HepG2 (cell line): ENCODE data around the gene FRMD8. TPM values are rescaled to one million over a fixed set of nuclear protein-coding genes. Genes with fewer than 3 reads are reported as not detected.

Experiments
- DNMT1 ChIP-seq: sonication (generic); formaldehyde crosslinking; IDR thresholded peaks from 2 replicates; pipeline ENCODE4 v1.5.1; 2020; ENCODE audit warnings: mild to moderate bottlenecking, missing genetic modification reagents
- DR1 ChIP-seq: sonication (generic); formaldehyde crosslinking; IDR thresholded peaks from 2 replicates; pipeline ENCODE4 v1.8.0; 2021; ENCODE audit warnings: mild to moderate bottlenecking, missing genetic modification reagents, inconsistent platforms
- GZF1 ChIP-seq: sonication (generic); formaldehyde crosslinking; IDR thresholded peaks from 2 replicates; pipeline ENCODE4 v1.5.1; 2020; ENCODE audit warnings: mild to moderate bottlenecking, missing genetic modification reagents
- KDM5B ChIP-seq: sonication (generic); formaldehyde crosslinking; IDR thresholded peaks from 2 replicates; pipeline ENCODE4 v1.4.0; 2020; ENCODE audit warnings: missing genetic modification reagents, mild to moderate bottlenecking, borderline replicate concordance
- MED1 ChIP-seq: sonication (generic); formaldehyde crosslinking; IDR thresholded peaks from 2 replicates; pipeline ENCODE4 v1.4.0; 2020; ENCODE audit warnings: missing genetic modification reagents
- NFKB2 ChIP-seq: sonication (generic); formaldehyde crosslinking; IDR thresholded peaks from 2 replicates; pipeline ENCODE4 v1.4.0; 2020; ENCODE audit warnings: missing genetic modification reagents, borderline replicate concordance
- SMAD3 ChIP-seq: sonication (generic); formaldehyde crosslinking; IDR thresholded peaks from 2 replicates; pipeline ENCODE4 v1.4.0; 2020; ENCODE audit warnings: missing genetic modification reagents
- SMC3 ChIP-seq: IDR thresholded peaks from 2 replicates; pipeline ENCODE4 v1.6.1; 2011; ENCODE audit warnings: low read length, improper control_type of control experiment
- TARDBP ChIP-seq: sonication (generic); formaldehyde crosslinking; IDR thresholded peaks from 2 replicates; pipeline ENCODE4 v1.8.0; 2022; ENCODE audit warnings: mild to moderate bottlenecking, missing genetic modification reagents
- ZFP37 ChIP-seq: sonication (generic); formaldehyde crosslinking; IDR thresholded peaks from 2 replicates; pipeline ENCODE4 v1.4.0; 2020; ENCODE audit warnings: missing genetic modification reagents, borderline replicate concordance
- ZNF230 ChIP-seq: sonication (generic); formaldehyde crosslinking; IDR thresholded peaks from 2 replicates; pipeline ENCODE4 v1.4.0; 2020; ENCODE audit warnings: mild to moderate bottlenecking, missing genetic modification reagents
- ZNF264 ChIP-seq: sonication (generic); formaldehyde crosslinking; IDR thresholded peaks from 2 replicates; pipeline ENCODE4 v1.4.0; 2020; ENCODE audit warnings: missing genetic modification reagents
- ZNF350 ChIP-seq: sonication (generic); formaldehyde crosslinking; IDR thresholded peaks from 2 replicates; pipeline ENCODE4 v1.4.0; 2020; ENCODE audit warnings: mild to moderate bottlenecking, low read depth, missing genetic modification reagents, borderline replicate concordance
- ZNF354B ChIP-seq: sonication (generic); formaldehyde crosslinking; IDR thresholded peaks from 2 replicates; pipeline ENCODE4 v1.8.0; 2022; ENCODE audit warnings: mild to moderate bottlenecking, missing genetic modification reagents
- ZNF572 ChIP-seq: sonication (generic); formaldehyde crosslinking; IDR thresholded peaks from 2 replicates; pipeline ENCODE4 v1.5.1; 2020; ENCODE audit warnings: mild to moderate bottlenecking, missing genetic modification reagents
- polyA plus RNA-seq, 8 experiments: library from polyadenylated mRNA; depleted of rRNA in 3 of 8; stranded (reverse) in 7 of 8; unstranded in 1 of 8; fragments of >200 nt; fragmentation: Illumina TruSeq in 4 of 8; extraction: Trizol in 4 of 8; gene quantifications; 2 replicates each; pipeline versions ENCODE4 v1.2.1 to v1.2.3, GENCODE V29; 2011 to 2016; ENCODE audit warnings: low read depth in 4 of 8, missing spikeins in 1 of 8, mixed read lengths in 1 of 8; ENCODE audit not compliant: insufficient read depth in 1 of 8
- total RNA-seq, 5 experiments: library from RNA; depleted of rRNA; stranded (reverse); fragments of >200 nt; fragmentation: Illumina TruSeq; extraction: Trizol; gene quantifications; 2 replicates each; pipeline ENCODE4 v1.2.3, GENCODE V29; 2016; ENCODE audit warnings: low read depth in 1 of 5
- TF ChIP-seq, protein P1 (sequence below): sonication (generic); formaldehyde crosslinking; IDR thresholded peaks from 2 replicates; pipeline ENCODE4 v1.5.1; 2020; ENCODE audit warnings: mild to moderate bottlenecking, missing genetic modification reagents, moderate library complexity
- TF ChIP-seq, protein P2 (sequence below): sonication (generic); formaldehyde crosslinking; conservative IDR thresholded peaks from 2 replicates; pipeline ENCODE4 v1.8.0; 2022; ENCODE audit warnings: low read depth, missing genetic modification reagents
- TF ChIP-seq, protein P3 (sequence below): sonication (generic); formaldehyde crosslinking; IDR thresholded peaks from 2 replicates; pipeline ENCODE4 v1.4.0; 2020; ENCODE audit warnings: missing genetic modification reagents
- TF ChIP-seq, protein P4 (sequence below): sonication (generic); formaldehyde crosslinking; IDR thresholded peaks from 2 replicates; pipeline ENCODE4 v1.9.0; 2021; ENCODE audit warnings: missing genetic modification reagents, borderline replicate concordance
- TF ChIP-seq, protein P5 (sequence below): IDR thresholded peaks from 2 replicates; pipeline ENCODE4 v1.6.1; 2016; ENCODE audit warnings: missing biosample characterization, missing genetic modification reagents, low read depth

FRMD8 gene
- total and polyA plus RNA-seq, 2 of the 13 experiments (the other 11 are each of a cell fraction or from before 2014, with no cell fraction given): 5.8 to 20.6 TPM

DNA sequence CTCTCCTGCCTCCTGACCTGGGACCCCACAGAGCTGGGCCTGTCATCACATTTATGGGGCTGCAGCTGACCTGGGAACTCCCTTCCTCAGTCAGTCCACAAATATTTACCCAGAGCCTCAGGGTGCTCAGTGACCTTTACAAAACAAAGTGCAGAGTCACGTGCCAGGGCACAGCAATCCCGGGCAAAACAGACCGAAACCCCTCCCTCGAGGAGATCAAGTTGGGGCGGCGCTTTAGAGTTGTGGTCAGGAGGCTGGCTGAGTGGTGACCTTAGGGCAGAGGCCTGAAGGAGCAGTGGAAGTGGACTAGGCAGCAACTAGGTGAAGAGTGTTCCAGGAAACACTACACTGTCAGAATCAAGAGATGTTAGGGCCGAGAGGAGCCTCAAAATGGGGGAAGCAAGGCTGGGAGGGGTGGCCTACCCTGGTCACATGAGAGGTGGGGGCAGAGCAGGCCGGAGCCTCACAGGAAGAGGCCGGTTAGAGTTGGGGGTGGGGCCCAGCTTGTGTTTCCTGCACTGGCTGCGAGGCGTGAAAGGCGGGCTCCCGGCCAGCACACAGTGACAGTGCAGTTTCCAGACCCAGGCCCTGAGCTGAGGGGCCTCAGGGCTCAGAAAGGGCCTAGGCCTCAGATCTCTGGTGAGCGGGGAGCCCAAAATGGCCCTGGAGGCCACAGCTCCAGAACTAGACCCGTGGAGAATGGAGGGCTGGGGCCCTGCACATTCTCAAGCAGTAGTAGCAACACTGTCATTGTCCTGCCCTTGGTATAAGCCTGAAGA lies 32.4 kb downstream of the FRMD8 start (continued):
- peak; percentile 77; the same call in 1 of the 2 replicates for TF ChIP-seq KDM5B (CRISPR knock-in tag)
- no peak for TF ChIP-seq DNMT1 (CRISPR knock-in tag)
- TF ChIP-seq, protein P1, sequence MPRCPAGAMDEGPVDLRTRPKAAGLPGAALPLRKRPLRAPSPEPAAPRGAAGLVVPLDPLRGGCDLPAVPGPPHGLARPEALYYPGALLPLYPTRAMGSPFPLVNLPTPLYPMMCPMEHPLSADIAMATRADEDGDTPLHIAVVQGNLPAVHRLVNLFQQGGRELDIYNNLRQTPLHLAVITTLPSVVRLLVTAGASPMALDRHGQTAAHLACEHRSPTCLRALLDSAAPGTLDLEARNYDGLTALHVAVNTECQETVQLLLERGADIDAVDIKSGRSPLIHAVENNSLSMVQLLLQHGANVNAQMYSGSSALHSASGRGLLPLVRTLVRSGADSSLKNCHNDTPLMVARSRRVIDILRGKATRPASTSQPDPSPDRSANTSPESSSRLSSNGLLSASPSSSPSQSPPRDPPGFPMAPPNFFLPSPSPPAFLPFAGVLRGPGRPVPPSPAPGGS (CRISPR knock-in tag): 0 out of 2 replicates have a peak, but pooled peaks have one; percentile 62
- TF ChIP-seq ZNF230 (CRISPR knock-in tag): no peak
- TF ChIP-seq SMAD3 (CRISPR knock-in tag): peak; percentile 55; the same call in 1 of the 2 replicates
- no peak for TF ChIP-seq ZNF354B (CRISPR knock-in tag)
- TF ChIP-seq NFKB2 (CRISPR knock-in tag): no peak
- no peak for TF ChIP-seq ZNF350
- no peak for TF ChIP-seq ZNF572 (CRISPR knock-in tag)
- peak; percentile 97 for TF ChIP-seq MED1
- TF ChIP-seq SMC3: no peak; the same call in 1 of the 2 replicates
- peak; percentile 75 for TF ChIP-seq DR1 (CRISPR knock-in tag)
- TF ChIP-seq, protein P2, sequence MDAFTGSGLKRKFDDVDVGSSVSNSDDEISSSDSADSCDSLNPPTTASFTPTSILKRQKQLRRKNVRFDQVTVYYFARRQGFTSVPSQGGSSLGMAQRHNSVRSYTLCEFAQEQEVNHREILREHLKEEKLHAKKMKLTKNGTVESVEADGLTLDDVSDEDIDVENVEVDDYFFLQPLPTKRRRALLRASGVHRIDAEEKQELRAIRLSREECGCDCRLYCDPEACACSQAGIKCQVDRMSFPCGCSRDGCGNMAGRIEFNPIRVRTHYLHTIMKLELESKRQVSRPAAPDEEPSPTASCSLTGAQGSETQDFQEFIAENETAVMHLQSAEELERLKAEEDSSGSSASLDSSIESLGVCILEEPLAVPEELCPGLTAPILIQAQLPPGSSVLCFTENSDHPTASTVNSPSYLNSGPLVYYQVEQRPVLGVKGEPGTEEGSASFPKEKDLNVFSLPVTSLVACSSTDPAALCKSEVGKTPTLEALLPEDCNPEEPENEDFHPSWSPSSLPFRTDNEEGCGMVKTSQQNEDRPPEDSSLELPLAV (CRISPR knock-in tag): no peak
- TF ChIP-seq GZF1 (CRISPR knock-in tag): 0 out of 2 replicates have a peak, but pooled peaks have one; percentile 49
- TF ChIP-seq ZNF264: peak; percentile 72; the same call in 1 of the 2 replicates
- TF ChIP-seq, protein P3, sequence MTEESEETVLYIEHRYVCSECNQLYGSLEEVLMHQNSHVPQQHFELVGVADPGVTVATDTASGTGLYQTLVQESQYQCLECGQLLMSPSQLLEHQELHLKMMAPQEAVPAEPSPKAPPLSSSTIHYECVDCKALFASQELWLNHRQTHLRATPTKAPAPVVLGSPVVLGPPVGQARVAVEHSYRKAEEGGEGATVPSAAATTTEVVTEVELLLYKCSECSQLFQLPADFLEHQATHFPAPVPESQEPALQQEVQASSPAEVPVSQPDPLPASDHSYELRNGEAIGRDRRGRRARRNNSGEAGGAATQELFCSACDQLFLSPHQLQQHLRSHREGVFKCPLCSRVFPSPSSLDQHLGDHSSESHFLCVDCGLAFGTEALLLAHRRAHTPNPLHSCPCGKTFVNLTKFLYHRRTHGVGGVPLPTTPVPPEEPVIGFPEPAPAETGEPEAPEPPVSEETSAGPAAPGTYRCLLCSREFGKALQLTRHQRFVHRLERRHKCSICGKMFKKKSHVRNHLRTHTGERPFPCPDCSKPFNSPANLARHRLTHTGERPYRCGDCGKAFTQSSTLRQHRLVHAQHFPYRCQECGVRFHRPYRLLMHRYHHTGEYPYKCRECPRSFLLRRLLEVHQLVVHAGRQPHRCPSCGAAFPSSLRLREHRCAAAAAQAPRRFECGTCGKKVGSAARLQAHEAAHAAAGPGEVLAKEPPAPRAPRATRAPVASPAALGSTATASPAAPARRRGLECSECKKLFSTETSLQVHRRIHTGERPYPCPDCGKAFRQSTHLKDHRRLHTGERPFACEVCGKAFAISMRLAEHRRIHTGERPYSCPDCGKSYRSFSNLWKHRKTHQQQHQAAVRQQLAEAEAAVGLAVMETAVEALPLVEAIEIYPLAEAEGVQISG (CRISPR knock-in tag): peak; percentile 59
- peak; percentile 96 for TF ChIP-seq TARDBP
- TF ChIP-seq, protein P4, sequence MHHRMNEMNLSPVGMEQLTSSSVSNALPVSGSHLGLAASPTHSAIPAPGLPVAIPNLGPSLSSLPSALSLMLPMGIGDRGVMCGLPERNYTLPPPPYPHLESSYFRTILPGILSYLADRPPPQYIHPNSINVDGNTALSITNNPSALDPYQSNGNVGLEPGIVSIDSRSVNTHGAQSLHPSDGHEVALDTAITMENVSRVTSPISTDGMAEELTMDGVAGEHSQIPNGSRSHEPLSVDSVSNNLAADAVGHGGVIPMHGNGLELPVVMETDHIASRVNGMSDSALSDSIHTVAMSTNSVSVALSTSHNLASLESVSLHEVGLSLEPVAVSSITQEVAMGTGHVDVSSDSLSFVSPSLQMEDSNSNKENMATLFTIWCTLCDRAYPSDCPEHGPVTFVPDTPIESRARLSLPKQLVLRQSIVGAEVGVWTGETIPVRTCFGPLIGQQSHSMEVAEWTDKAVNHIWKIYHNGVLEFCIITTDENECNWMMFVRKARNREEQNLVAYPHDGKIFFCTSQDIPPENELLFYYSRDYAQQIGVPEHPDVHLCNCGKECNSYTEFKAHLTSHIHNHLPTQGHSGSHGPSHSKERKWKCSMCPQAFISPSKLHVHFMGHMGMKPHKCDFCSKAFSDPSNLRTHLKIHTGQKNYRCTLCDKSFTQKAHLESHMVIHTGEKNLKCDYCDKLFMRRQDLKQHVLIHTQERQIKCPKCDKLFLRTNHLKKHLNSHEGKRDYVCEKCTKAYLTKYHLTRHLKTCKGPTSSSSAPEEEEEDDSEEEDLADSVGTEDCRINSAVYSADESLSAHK (CRISPR knock-in tag): no peak
- TF ChIP-seq ZFP37 (CRISPR knock-in tag): no peak
- TF ChIP-seq, protein P5, sequence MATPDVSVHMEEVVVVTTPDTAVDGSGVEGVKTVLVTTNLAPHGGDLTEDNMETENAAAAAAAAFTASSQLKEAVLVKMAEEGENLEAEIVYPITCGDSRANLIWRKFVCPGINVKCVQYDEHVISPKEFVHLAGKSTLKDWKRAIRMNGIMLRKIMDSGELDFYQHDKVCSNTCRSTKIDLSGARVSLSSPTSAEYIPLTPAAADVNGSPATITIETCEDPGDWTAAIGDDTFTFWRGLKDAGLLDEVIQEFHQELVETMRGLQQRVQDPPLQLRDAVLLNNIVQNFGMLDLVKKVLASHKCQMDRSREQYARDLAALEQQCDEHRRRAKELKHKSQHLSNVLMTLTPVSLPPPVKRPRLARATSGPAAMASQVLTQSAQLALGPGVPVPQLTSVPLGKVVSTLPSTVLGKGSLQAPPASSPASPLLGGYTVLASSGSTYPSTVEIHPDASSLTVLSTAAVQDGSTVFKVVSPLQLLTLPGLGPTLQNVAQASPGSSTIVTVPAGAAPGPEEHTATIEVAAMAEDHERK (CRISPR knock-in tag): 0 out of 2 replicates have a peak, but pooled peaks have one; percentile 18
